CD4-positive, CD25-positive, alpha-beta regulatory T cell (primary cell): ENCODE data around the gene ELOVL7. TPM values are rescaled to one million over a fixed set of nuclear protein-coding genes. Genes with fewer than 3 reads are reported as not detected.
"Not testable (repeated sequence)": the region's sequence is repeated elsewhere in the genome, so short reads cannot be mapped to it uniquely, and the experiment has no call there.

Experiments used
- ATAC-seq, 2 donors: fragments of 150-1000 bp; cut with Tn5 transposase; one replicate each; pipeline ENCODE4 v1.10.0; 2021; ENCODE audit warnings: low read depth in 2 of 2, moderate number of reproducible peaks in 2 of 2, moderate library complexity in 1 of 2
- DNase-seq, 3 donors: peaks; one replicate each; pipeline versions ENCODE4 v3.0.0 to v3.0.0-alpha.2; 2012 to 2022; ENCODE audit warnings: mixed read lengths in 1 of 3
- H3K27ac ChIP-seq: one replicate; pipeline ENCODE4 v1.7.0; 2013; ENCODE audit warnings: mild to moderate bottlenecking, low read length; ENCODE audit not compliant: insufficient read depth, poor library complexity, severe bottlenecking
- H3K27me3 ChIP-seq: one replicate; pipeline ENCODE4 v1.7.0; 2013; ENCODE audit warnings: low read length; ENCODE audit not compliant: control insufficient read depth, insufficient read depth
- H3K36me3 ChIP-seq: one replicate; pipeline ENCODE4 v1.7.0; 2013; ENCODE audit warnings: mild to moderate bottlenecking, low read length, moderate library complexity; ENCODE audit not compliant: control insufficient read depth, insufficient read depth
- H3K4me1 ChIP-seq: 2 replicates; pipeline ENCODE4 v1.7.0; 2013; ENCODE audit warnings: mild to moderate bottlenecking, low read length; ENCODE audit not compliant: insufficient read depth, control insufficient read depth, poor library complexity, severe bottlenecking
- H3K4me3 ChIP-seq: one replicate; pipeline ENCODE4 v1.7.0; 2013; ENCODE audit warnings: low read depth, mild to moderate bottlenecking, low read length, moderate library complexity
- H3K9me3 ChIP-seq, 2 experiments: 1 replicate in 1 of 2; 2 replicates in 1 of 2; pipeline ENCODE4 v1.7.0; 2013; ENCODE audit warnings: low read length in 2 of 2, mild to moderate bottlenecking in 1 of 2, moderate library complexity in 1 of 2; ENCODE audit not compliant: control insufficient read depth in 2 of 2
- H3K27ac Mint-ChIP-seq, 3 donors: one replicate each; pipeline ENCODE4 v1.8.0; 2020 to 2022; ENCODE audit warnings: mild to moderate bottlenecking in 3 of 3, mixed read lengths in 3 of 3, moderate library complexity in 2 of 3
- H3K27me3 Mint-ChIP-seq: one replicate; pipeline ENCODE4 v1.8.0; 2022; ENCODE audit warnings: mild to moderate bottlenecking, mixed read lengths
- H3K36me3 Mint-ChIP-seq: one replicate; pipeline ENCODE4 v1.8.0; 2020; ENCODE audit warnings: mixed read lengths
- H3K4me1 Mint-ChIP-seq, 4 donors: one replicate each; pipeline ENCODE4 v1.8.0; 2020 to 2022; ENCODE audit warnings: mixed read lengths in 4 of 4, mild to moderate bottlenecking in 1 of 4
- H3K4me3 Mint-ChIP-seq, 4 donors: one replicate each; pipeline ENCODE4 v1.8.0; 2020 to 2022; ENCODE audit warnings: mild to moderate bottlenecking in 4 of 4, mixed read lengths in 4 of 4, moderate library complexity in 3 of 4
- H3K9me3 Mint-ChIP-seq, 7 donors: one replicate each; pipeline ENCODE4 v1.8.0; 2020 to 2022; ENCODE audit warnings: mixed read lengths in 7 of 7, mild to moderate bottlenecking in 3 of 7, moderate library complexity in 2 of 7
- polyA plus RNA-seq, 4 donors: library from polyadenylated mRNA; unstranded; fragments of 300-500 nt; fragmentation: Illumina TruSeq; gene quantifications; one replicate each; pipeline ENCODE4 v1.2.3, GENCODE V29; 2021
- total RNA-seq: library from RNA; stranded (reverse); gene quantifications from one replicate; pipeline ENCODE4 v1.2.3, GENCODE V29; 2022

Gene ELOVL7
- total and polyA plus RNA-seq, 5 donors from 2014 or later, result 2.8 TPM; not detected in 4

DNA sequence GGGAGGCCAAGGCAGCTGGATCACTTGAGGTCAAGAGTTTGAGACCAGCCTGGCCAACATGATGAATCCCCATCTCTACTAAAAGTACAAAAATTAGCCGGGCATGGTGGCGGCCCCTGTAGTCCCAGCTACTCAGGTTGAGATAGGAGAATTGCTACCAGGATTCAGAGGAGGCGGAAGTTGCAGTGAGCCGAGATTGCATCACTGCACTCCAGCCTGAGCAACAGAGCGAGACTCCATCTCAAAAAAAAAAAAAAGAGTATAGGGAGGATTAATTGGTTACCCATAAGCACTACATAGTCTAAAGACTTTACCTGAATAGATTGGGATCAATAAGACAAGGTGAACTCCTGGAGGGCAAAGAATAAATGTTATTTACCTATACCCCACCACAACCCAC, 27.9 kb downstream of the ELOVL7 start:
- not testable (repeated sequence) for H3K27ac ChIP-seq, H3K9me3 Mint-ChIP-seq, H3K4me3 Mint-ChIP-seq, H3K9me3 ChIP-seq, H3K4me3 ChIP-seq, DNase-seq, H3K4me1 Mint-ChIP-seq, H3K4me1 ChIP-seq, H3K36me3 ChIP-seq, H3K27me3 ChIP-seq, H3K27me3 Mint-ChIP-seq, ATAC-seq, H3K27ac Mint-ChIP-seq, H3K36me3 Mint-ChIP-seq

DNA sequence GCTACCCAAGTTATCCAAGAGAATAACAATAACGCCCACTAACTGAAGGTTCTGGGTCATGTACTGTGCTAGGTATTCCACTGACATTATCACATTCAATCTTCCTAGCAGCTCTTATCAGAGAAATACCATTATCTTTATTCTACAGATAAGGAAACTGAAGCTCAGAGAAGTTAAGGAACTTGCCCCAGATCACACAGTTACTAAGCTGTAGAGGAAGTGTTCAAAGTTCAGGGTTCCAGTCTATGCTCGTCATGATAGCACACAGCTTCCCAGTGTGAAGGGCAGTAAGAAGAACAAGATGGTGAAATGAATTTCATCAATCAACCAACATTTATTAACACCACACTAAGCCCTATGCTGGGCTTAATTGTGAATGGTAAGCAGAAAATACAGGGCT, 29.6 kb downstream of the ELOVL7 start:
- Histone ChIP-seq H3K27ac (no peak overlapping the region), H3K4me1 (no peaks in the 10 kb centered on the region), H3K9me3 (no peaks in the 10 kb centered on the region), H3K4me3 (no peak overlapping the region), H3K27me3 (peaks cover 3% of the 10 kb centered on the region), H3K36me3 (no peaks in the 10 kb centered on the region)
- Mint-ChIP-seq H3K36me3 (no peaks in the 10 kb centered on the region), H3K4me3 (no peak overlapping the region), H3K9me3 (peaks cover 0 to 3% (median 0%) of the 10 kb centered on the region in 7 donors), H3K27me3 (peaks cover 5% of the 10 kb centered on the region), H3K27ac (no peak overlapping the region), H3K4me1 (no peaks in the 10 kb centered on the region)
- ATAC-seq, result no peak
- no peak for DNase-seq

DNA sequence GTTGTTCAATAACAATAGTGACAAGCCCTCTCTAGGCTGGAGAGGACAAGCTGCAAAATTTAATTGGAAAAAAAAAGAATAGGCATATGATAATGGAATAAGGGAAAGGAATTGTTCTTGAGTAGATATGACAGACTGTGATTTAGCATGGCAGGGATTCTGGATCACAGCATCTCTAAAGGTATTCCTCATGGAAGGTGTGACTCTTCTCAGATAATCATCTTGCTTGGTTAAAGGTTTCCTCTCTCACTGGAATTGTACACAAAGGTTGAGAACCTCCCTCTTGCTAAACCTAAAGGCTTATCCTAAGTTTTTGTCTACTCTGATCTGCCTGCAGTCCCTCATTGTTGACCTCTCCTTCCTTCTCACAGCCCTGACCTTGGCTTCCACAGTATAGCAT, 31.6 kb downstream of the ELOVL7 start:
- Histone ChIP-seq H3K4me3 (no peak overlapping the region), H3K27ac (no peak overlapping the region), H3K4me1 (no peaks in the 10 kb centered on the region), H3K27me3 (peaks cover 3% of the 10 kb centered on the region), H3K36me3 (no peaks in the 10 kb centered on the region), H3K9me3 (no peaks in the 10 kb centered on the region)
- no peaks in the 10 kb centered on the region for H3K27me3 Mint-ChIP-seq
- no peak overlapping the region for H3K27ac Mint-ChIP-seq
- DNase-seq, result no peak
- H3K4me1 Mint-ChIP-seq, result no peaks in the 10 kb centered on the region
- H3K36me3 Mint-ChIP-seq, result no peaks in the 10 kb centered on the region
- ATAC-seq, result no peak
- H3K4me3 Mint-ChIP-seq, result no peak overlapping the region
- H3K9me3 Mint-ChIP-seq, result peaks cover 0 to 3% (median 0%) of the 10 kb centered on the region in 7 donors

DNA sequence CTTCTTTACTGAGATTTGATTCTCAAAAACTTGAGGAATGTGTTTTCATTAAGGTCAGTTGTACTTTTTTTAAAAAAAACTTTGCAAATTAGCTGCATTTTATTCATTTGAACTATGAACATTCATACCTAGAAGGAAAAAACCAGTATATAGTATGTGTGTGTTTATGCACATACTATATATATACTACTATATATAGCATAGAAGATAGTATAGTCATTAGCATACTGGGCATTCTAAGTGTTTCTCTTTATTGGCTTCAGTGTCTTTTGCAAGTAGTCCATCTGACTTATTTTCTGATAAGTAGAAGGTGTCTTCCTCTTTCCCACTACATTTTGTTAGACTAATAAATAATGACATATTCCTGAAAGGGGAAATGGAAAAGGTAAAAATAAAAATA, 33.0 kb downstream of the ELOVL7 start:
- Mint-ChIP-seq H3K4me1 (no peaks in the 10 kb centered on the region), H3K4me3 (no peak overlapping the region)

DNA sequence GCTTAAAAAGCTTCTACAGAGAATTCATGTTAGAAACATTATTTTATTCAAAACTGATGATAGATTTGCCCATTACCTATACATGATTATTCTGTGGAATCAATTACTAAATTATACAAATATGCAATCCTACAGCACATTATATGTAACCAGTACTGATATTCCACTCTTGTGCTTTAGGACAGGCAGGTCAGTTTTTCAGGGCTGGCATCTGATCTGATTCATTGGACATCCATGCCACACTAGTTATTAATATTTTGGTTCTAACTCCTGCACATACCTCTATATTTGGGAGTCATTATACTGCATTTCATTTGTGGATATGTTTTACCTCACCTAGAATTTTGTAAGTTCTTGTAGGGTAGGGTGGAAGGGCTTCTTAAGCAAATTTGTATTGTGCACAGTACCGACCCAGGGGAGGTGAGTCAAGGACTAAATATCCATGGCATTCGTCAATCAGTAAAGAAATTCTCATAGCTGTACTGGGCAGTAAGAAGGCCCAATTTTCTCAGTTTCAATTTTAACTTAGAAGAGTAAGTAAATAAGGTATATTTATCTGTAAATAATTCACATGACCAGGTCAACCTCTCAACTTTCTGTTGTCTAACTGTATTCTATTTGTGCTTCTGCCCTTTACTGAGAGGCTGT, 33.5 kb downstream of the ELOVL7 start:
- ATAC-seq, result no peak
- Mint-ChIP-seq H3K27me3 (no peaks in the 10 kb centered on the region), H3K9me3 (peaks cover 0 to 3% (median 0%) of the 10 kb centered on the region in 7 donors), H3K4me3 (no peak overlapping the region), H3K27ac (no peak overlapping the region), H3K4me1 (no peaks in the 10 kb centered on the region), H3K36me3 (no peaks in the 10 kb centered on the region)
- Histone ChIP-seq H3K36me3 (no peaks in the 10 kb centered on the region), H3K4me3 (no peak overlapping the region), H3K27ac (no peak overlapping the region), H3K9me3 (no peaks in the 10 kb centered on the region), H3K4me1 (no peaks in the 10 kb centered on the region), H3K27me3 (peaks cover 3% of the 10 kb centered on the region)
- no peak for DNase-seq

More for the DNA sequence above, 33.0 kb downstream of the ELOVL7 start:
- H3K27ac Mint-ChIP-seq, result no peak overlapping the region
- H3K9me3 Mint-ChIP-seq, result peaks cover 0 to 3% (median 0%) of the 10 kb centered on the region in 7 donors
- Histone ChIP-seq H3K4me3 (no peak overlapping the region), H3K9me3 (no peaks in the 10 kb centered on the region), H3K27me3 (peaks cover 3% of the 10 kb centered on the region), H3K27ac (no peak overlapping the region), H3K36me3 (no peaks in the 10 kb centered on the region), H3K4me1 (no peaks in the 10 kb centered on the region)
- H3K27me3 Mint-ChIP-seq, result no peaks in the 10 kb centered on the region
- H3K36me3 Mint-ChIP-seq, result no peaks in the 10 kb centered on the region
- ATAC-seq (no peak), DNase-seq (no peak)

DNA sequence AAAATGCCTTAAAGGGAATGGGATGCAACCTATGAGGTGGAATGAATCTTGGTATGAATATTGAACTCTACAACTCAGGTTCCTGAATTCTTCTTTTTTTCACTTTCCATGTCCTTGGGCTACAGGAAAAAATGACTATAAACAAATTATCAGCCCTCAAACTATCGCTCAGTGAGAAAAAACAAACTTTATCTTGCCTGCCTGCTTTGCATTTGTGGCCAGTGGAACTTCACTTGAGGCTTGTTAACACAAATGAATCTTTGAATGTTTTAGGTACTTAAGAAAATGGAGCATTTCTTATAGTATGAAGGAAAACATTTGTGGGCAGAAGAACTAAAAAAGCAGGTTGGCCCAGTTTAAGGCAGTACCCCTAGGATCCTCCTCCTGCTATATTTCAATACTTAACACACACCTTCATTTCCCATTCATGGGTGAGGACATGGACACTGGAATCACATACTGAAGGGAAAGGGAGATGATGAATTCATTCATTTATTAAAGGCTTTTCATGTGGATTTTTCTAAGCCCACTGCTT, 34.1 kb downstream of the ELOVL7 start:
- Histone ChIP-seq H3K4me1 (no peaks in the 10 kb centered on the region), H3K27ac (no peak overlapping the region), H3K36me3 (no peaks in the 10 kb centered on the region), H3K9me3 (no peaks in the 10 kb centered on the region), H3K27me3 (peaks cover 3% of the 10 kb centered on the region), H3K4me3 (no peak overlapping the region)
- Mint-ChIP-seq H3K27ac (no peak overlapping the region), H3K4me1 (no peaks in the 10 kb centered on the region), H3K4me3 (no peak overlapping the region), H3K27me3 (no peaks in the 10 kb centered on the region), H3K36me3 (no peaks in the 10 kb centered on the region), H3K9me3 (peaks cover 0 to 3% (median 0%) of the 10 kb centered on the region in 7 donors)
- ATAC-seq (no peak), DNase-seq (no peak)

DNA sequence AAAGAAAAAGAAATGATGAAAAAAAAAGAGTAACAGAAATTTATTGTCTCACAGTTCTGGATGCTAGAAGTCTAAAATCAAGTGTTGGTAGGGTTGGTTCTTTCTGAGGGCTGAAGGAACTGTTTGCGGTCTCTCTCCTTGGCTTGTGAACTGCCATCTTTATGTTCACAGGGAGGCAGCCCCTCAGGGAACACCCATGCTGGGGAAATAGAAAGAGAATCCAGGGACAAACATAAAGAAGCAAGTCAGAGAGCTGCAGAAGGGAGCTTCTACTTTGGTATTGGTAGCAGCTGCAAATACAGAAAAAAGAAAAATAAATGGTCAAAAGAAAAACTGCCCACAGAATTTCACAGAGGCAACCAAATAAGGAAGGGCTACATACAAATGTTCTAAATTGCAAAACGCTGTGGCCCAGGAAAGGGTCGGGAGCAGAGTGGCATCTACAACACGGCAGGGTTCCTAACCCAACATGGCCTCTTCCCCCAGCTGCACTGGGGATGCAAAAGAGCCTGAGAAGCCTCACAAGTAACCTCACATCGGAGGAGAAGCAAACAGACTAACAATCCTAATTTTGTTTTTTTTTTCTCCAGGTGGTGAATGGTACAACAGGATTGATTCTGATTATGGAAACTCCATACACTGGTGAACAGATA, 37.4 kb downstream of the ELOVL7 start:
- H3K9me3 ChIP-seq, result no peaks in the 10 kb centered on the region
- no peak overlapping the region for H3K4me3 ChIP-seq
- Mint-ChIP-seq H3K9me3 (peaks cover 0 to 2% (median 0%) of the 10 kb centered on the region in 7 donors), H3K4me3 (no peak overlapping the region), H3K27me3 (no peaks in the 10 kb centered on the region), H3K36me3 (no peaks in the 10 kb centered on the region), H3K27ac (no peak overlapping the region), H3K4me1 (no peaks in the 10 kb centered on the region)
- DNase-seq (no peak), ATAC-seq (no peak)
- H3K36me3 ChIP-seq, result no peaks in the 10 kb centered on the region
- H3K4me1 ChIP-seq, result no peaks in the 10 kb centered on the region
- H3K27me3 ChIP-seq, result no peaks in the 10 kb centered on the region
- H3K27ac ChIP-seq, result no peak overlapping the region

DNA sequence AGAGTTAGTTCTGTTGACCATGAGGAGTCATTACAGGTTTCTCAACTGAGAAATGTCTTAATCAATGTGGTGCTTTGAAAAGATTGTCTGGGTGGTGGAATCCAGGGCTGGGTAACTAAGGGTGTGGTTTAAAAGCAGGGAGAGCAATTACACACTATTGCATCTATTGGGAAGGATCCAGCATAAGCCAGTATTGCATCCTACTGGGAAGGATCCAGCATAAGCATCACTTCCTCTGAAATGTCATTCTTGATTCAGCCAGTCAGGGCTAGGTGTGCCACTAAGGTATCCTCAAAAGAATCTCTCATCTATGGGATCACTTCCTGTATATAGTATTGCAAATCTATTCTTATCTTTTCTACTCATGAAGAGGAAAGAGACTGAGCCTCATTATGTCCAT, 38.6 kb downstream of the ELOVL7 start:
- Histone ChIP-seq H3K36me3 (no peaks in the 10 kb centered on the region), H3K27me3 (no peaks in the 10 kb centered on the region), H3K4me1 (no peaks in the 10 kb centered on the region), H3K4me3 (no peak overlapping the region), H3K9me3 (no peaks in the 10 kb centered on the region), H3K27ac (no peak overlapping the region)
- Mint-ChIP-seq H3K36me3 (no peaks in the 10 kb centered on the region), H3K9me3 (peaks cover 0 to 2% (median 0%) of the 10 kb centered on the region in 7 donors), H3K27ac (no peak overlapping the region), H3K4me3 (no peak overlapping the region), H3K27me3 (no peaks in the 10 kb centered on the region), H3K4me1 (no peaks in the 10 kb centered on the region)
- ATAC-seq, result no peak
- DNase-seq, result no peak
